Parathyroid adenoma (tissue), 2 donors: ENCODE results near the gene L3MBTL1.

ENCODE experiments used
- H2AFZ ChIP-seq: fragments of 300-600 bp; sonication (generic); one replicate; pipeline ENCODE4 v1.7.0; 2017; ENCODE audit warnings: antibody characterized with exemption, mild to moderate bottlenecking
- H3K27ac ChIP-seq: fragments of 300-600 bp; sonication (generic); one replicate; pipeline ENCODE4 v1.7.0; 2017
- H3K27me3 ChIP-seq: fragments of 300-600 bp; sonication (generic); one replicate; pipeline ENCODE4 v1.7.0; 2017; ENCODE audit warnings: low read length; ENCODE audit not compliant: control insufficient read depth, insufficient read depth
- H3K36me3 ChIP-seq: fragments of 300-600 bp; sonication (generic); one replicate; pipeline ENCODE4 v1.7.0; 2017; ENCODE audit warnings: low read length; ENCODE audit not compliant: control insufficient read depth, insufficient read depth
- H3K4me1 ChIP-seq: fragments of 300-600 bp; sonication (generic); one replicate; pipeline ENCODE4 v1.7.0; 2017; ENCODE audit warnings: control low read depth
- H3K4me2 ChIP-seq: fragments of 300-600 bp; sonication (generic); one replicate; pipeline ENCODE4 v1.7.0; 2017; ENCODE audit warnings: low read length
- H3K4me3 ChIP-seq: fragments of 300-600 bp; sonication (generic); one replicate; pipeline ENCODE4 v1.7.0; 2017; ENCODE audit warnings: low read depth, low read length
- H3K79me2 ChIP-seq: fragments of 300-600 bp; sonication (generic); one replicate; pipeline ENCODE4 v1.7.0; 2017; ENCODE audit warnings: control low read depth
- H3K9ac ChIP-seq: fragments of 300-600 bp; sonication (generic); one replicate; pipeline ENCODE4 v1.7.0; 2017; ENCODE audit warnings: mild to moderate bottlenecking
- H3K9me3 ChIP-seq: fragments of 300-600 bp; sonication (generic); one replicate; pipeline ENCODE4 v1.7.0; 2017; ENCODE audit warnings: low read length; ENCODE audit not compliant: control insufficient read depth
- TF ChIP-seq, protein P1 (sequence below): fragments of 300-600 bp; sonication (generic); IDR thresholded peaks from one replicate; pipeline ENCODE4 v1.7.0; 2017; ENCODE audit warnings: antibody characterized with exemption, mild to moderate bottlenecking
- donor health status: primary hyperparathyroidism.

Gene L3MBTL1

DNA sequence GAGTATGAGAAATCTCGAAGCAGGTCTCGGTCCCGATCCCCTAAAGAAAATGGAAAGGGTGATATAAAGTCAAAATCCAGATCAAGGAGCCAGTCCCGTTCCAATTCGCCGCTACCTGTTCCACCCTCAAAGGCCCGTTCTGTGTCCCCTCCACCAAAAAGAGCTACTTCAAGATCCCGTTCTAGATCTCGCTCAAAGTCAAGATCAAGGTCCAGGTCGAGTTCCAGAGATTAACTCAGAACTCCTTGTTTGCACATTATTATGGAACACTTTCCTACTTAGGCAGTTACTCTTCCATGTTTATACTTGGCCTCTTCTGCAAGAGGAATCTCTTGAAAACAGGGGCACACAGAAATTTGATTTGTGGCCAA is 46.7 kb upstream of the L3MBTL1 start:
- no peak overlapping the region for H3K4me2 ChIP-seq
- H3K4me3 ChIP-seq = no peak overlapping the region
- no peaks in the 10 kb centered on the region for H3K36me3 ChIP-seq
- no peak overlapping the region for H2AFZ ChIP-seq
- no peak overlapping the region for H3K27ac ChIP-seq
- H3K4me1 ChIP-seq = no peaks in the 10 kb centered on the region
- H3K27me3 ChIP-seq = no peaks in the 10 kb centered on the region
- TF ChIP-seq, protein P1, sequence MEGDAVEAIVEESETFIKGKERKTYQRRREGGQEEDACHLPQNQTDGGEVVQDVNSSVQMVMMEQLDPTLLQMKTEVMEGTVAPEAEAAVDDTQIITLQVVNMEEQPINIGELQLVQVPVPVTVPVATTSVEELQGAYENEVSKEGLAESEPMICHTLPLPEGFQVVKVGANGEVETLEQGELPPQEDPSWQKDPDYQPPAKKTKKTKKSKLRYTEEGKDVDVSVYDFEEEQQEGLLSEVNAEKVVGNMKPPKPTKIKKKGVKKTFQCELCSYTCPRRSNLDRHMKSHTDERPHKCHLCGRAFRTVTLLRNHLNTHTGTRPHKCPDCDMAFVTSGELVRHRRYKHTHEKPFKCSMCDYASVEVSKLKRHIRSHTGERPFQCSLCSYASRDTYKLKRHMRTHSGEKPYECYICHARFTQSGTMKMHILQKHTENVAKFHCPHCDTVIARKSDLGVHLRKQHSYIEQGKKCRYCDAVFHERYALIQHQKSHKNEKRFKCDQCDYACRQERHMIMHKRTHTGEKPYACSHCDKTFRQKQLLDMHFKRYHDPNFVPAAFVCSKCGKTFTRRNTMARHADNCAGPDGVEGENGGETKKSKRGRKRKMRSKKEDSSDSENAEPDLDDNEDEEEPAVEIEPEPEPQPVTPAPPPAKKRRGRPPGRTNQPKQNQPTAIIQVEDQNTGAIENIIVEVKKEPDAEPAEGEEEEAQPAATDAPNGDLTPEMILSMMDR = no peak
- H3K9ac ChIP-seq = no peak overlapping the region
- no peaks in the 10 kb centered on the region for H3K9me3 ChIP-seq
- peaks cover 6% of the 10 kb centered on the region for H3K79me2 ChIP-seq

DNA sequence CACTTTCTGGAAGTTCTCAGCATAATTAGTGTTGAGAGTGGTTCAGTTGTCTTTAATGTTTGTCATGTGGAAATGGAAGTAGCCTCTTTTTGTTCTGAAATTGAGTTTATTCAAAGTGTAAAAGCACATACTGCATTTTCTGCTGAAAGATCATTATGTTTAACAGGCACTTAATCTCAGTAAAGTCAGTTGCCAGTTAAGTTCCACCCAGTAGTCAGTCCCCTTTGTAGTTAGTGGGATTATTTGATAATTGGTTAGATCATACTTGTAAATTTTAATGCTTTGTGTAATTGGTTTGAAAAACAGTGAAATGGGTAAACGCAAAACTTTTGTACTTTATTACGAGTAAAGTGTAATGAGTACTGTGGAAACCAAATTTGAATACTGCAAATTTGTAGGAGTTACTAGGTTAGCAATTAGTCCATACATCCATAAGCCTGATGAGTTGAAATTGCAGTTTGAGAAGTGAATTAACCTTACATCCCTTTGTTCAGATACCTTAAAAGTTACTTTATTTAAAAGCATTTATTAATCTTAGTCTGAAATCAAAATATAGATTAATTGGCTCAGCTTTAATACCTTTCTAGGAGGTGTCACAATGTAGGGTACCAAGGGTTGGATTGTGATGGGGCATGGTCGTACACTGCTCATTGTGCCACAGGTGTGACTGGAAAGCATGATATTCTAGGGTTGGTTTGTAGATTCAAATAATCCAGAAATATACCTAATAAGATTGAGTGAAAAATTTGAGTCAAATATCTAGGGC is 45.4 kb upstream of the L3MBTL1 start:
- no peaks in the 10 kb centered on the region for H3K36me3 ChIP-seq
- H3K9ac ChIP-seq = no peak overlapping the region
- H2AFZ ChIP-seq = no peak overlapping the region
- H3K79me2 ChIP-seq = peaks cover 6% of the 10 kb centered on the region
- no peaks in the 10 kb centered on the region for H3K27me3 ChIP-seq
- no peak overlapping the region for H3K4me2 ChIP-seq
- no peaks in the 10 kb centered on the region for H3K4me1 ChIP-seq
- TF ChIP-seq, protein P1 = no peak
- H3K27ac ChIP-seq = no peak overlapping the region
- no peaks in the 10 kb centered on the region for H3K9me3 ChIP-seq
- no peak overlapping the region for H3K4me3 ChIP-seq

DNA sequence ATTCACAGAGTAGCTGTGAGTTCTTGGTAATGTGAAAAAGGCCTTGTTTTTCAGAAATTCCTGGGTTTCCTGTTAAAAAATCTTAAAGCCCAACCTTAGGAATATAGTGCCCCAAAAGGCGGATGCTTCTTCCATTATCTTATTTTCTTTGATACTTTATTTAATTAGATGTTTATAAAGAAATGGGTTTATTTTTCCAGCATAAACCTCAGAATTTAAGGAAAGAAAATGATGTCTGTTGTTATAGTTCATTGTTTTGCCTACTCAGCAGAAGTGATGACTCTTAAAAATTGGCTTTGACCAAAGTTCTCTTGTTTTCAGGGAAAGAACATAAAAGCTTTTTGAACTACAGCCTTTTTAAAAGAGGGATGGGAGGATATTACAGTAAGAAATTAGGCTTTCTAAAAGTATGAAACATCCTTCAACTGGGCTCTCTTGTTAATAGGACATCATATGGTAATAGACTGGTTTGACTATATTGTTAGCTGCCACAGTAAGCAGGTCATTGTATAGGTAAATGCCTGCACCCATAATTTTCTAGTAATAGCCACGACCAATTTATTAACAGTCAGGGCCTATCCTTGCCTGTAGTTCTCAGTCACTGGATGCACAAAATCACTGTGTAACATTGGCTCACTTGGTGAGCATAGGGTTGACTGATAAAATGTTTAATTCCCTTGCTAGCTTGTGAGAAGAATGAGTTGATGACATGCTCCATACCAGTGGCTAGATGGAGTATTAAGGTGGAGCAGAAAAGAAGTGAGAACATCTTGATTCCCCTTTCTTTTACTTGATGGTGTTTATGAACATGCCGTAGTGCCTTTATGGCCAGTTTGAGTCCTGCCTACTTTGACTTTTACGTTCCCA is 44.6 kb upstream of the L3MBTL1 start:
- no peak overlapping the region for H2AFZ ChIP-seq
- no peak overlapping the region for H3K4me3 ChIP-seq
- peaks cover 4% of the 10 kb centered on the region for H3K79me2 ChIP-seq
- no peaks in the 10 kb centered on the region for H3K27me3 ChIP-seq
- no peak overlapping the region for H3K4me2 ChIP-seq
- no peak overlapping the region for H3K27ac ChIP-seq
- H3K9ac ChIP-seq = no peak overlapping the region
- no peaks in the 10 kb centered on the region for H3K4me1 ChIP-seq
- TF ChIP-seq, protein P1 = no peak
- H3K36me3 ChIP-seq = no peaks in the 10 kb centered on the region
- H3K9me3 ChIP-seq = no peaks in the 10 kb centered on the region

DNA sequence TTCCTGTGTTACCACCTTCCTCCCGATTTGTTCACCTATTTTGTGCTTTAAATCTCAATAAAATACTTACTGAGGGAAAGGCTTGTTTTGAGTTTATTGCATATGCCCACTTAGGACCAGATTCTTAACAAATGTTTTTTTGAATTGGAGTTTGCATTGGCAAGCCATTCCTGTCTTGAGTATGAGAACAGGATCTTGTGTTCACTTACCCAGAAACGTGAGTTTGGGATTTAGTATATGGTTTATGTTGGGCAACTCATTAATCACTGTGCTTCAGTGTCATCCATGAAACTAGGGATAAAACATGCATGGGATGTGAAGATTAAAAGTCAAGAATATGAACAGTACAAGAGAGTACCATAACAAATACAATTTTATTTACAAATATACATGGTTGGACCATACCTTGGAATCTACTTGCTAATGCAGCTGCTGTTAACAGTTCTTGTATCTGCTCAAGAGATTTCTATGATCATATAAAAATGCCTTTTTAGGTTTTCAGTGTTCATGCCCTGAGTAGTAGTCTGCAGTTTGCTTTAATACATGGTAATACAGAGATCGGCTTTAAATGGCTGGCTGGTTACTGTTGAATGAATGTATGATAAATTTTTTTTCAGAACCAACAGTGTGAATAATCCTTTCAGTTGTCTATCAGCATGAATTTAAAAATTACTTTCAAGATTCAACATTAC is 43.8 kb upstream of the L3MBTL1 start:
- Histone ChIP-seq H2AFZ (no peak overlapping the region), H3K27ac (no peak overlapping the region), H3K79me2 (peaks cover 2% of the 10 kb centered on the region), H3K36me3 (no peaks in the 10 kb centered on the region), H3K4me2 (no peak overlapping the region), H3K27me3 (no peaks in the 10 kb centered on the region), H3K9me3 (no peaks in the 10 kb centered on the region), H3K4me3 (no peak overlapping the region), H3K4me1 (no peaks in the 10 kb centered on the region), H3K9ac (no peak overlapping the region)
- TF ChIP-seq, protein P1 = no peak
